ENCODE results near the gene DOCK7.

Gene DOCK7

DNA sequence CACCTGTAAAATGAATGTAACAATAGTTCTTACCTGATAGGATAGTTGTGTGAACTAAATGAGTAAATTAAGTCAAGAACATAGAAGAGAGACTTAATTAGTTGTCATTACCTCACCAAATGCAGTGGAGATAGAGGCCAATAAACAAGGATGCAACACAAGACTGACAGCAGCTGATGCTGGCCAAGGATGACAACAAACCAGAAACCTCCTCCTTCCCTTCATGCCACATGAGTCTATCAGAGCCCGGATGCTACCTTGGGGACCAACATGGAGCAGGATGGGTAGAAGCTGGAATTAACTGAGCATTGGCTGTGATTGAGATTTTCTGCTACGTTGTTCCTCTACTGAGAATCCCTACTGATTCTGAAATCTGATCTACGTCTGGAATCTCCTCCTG lies 281.6 kb downstream of the DOCK7 start:
- no peak for DNase-seq (ENCODE audit: low read depth)

DNA sequence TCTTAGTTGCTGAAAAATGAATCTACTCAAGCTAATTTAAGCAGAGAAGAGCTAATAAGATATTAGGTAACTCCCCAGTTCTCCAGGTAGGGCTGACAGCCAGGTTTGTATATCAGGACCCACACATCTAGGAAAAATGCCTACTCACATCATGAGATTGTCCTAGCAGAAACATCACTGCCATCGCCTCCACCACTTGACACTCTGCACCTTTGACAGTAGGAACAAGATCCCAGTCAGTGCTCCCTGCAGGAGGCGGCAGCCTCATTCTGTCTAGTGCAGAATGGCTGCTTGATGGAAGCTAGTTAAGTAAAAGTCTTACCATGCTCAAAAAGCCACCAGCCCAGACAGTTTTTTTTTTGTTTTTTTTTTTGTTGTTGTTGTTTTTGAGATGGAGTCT lies 282.9 kb downstream of the DOCK7 start:
- DNase-seq (ENCODE audit: low read depth), result no peak
